MM.1S (cell line): ENCODE data around the gene UBE2G2.
A peak's percentile ranks its signal among the peaks of the same experiment; 100 is the strongest.

Source experiments
- DNase-seq: peaks from one replicate; pipeline ENCODE4 v3.0.0-alpha.2; 2015
- H2AFZ ChIP-seq: fragments of 300-600 bp; sonication (generic); 2 replicates; pipeline ENCODE4 v1.6.0; 2016; ENCODE audit warnings: antibody characterized with exemption, low read length
- H3F3A ChIP-seq: fragments of 300-600 bp; sonication (generic); 2 replicates; pipeline ENCODE4 v1.6.1; 2016; ENCODE audit warnings: mild to moderate bottlenecking, antibody characterized with exemption, low read length, moderate library complexity, mixed read lengths; ENCODE audit not compliant: insufficient read depth
- H3K27ac ChIP-seq: fragments of 300-600 bp; sonication (generic); 2 replicates; pipeline ENCODE4 v1.5.1; 2016; ENCODE audit warnings: mild to moderate bottlenecking, low read length
- H3K27me3 ChIP-seq: fragments of 300-600 bp; sonication (generic); replicated peaks from 2 replicates; pipeline ENCODE4 v1.6.0; 2016; ENCODE audit warnings: low read length; ENCODE audit not compliant: insufficient read depth
- H3K36me3 ChIP-seq: fragments of 300-600 bp; sonication (generic); replicated peaks from 2 replicates; pipeline ENCODE4 v1.6.1; 2016; ENCODE audit warnings: mild to moderate bottlenecking, low read length, mixed read lengths; ENCODE audit not compliant: insufficient read depth
- H3K4me1 ChIP-seq: fragments of 300-600 bp; sonication (generic); 2 replicates; pipeline ENCODE4 v1.6.1; 2016; ENCODE audit warnings: low read length, mixed read lengths
- H3K4me2 ChIP-seq: fragments of 300-600 bp; sonication (generic); 2 replicates; pipeline ENCODE4 v1.6.0; 2016; ENCODE audit warnings: low read depth, low read length
- H3K4me3 ChIP-seq: fragments of 300-600 bp; sonication (generic); 2 replicates; pipeline ENCODE4 v1.5.1; 2016; ENCODE audit warnings: low read length, mixed read lengths
- H3K79me2 ChIP-seq: fragments of 300-600 bp; sonication (generic); 2 replicates; pipeline ENCODE4 v1.6.1; 2016; ENCODE audit warnings: mixed run types, low read length, mixed read lengths
- H3K9ac ChIP-seq: fragments of 300-600 bp; sonication (generic); 2 replicates; pipeline ENCODE4 v1.6.1; 2016; ENCODE audit warnings: low read length, mixed read lengths
- H3K9me2 ChIP-seq: fragments of 300-600 bp; sonication (generic); replicated peaks from 2 replicates; pipeline ENCODE4 v1.6.1; 2016; ENCODE audit warnings: mild to moderate bottlenecking, low read length, mixed read lengths; ENCODE audit not compliant: insufficient read depth
- H3K9me3 ChIP-seq: fragments of 300-600 bp; sonication (generic); replicated peaks from 2 replicates; pipeline ENCODE4 v1.6.1; 2016; ENCODE audit warnings: mild to moderate bottlenecking, low read length, mixed read lengths; ENCODE audit not compliant: insufficient read depth
- H4K20me1 ChIP-seq: fragments of 300-600 bp; sonication (generic); 2 replicates; pipeline ENCODE4 v1.6.1; 2016; ENCODE audit warnings: mild to moderate bottlenecking, low read length, moderate library complexity, mixed read lengths; ENCODE audit not compliant: insufficient read depth
- CTCF ChIP-seq: fragments of 300-600 bp; sonication (generic); IDR thresholded peaks from 2 replicates; pipeline ENCODE4 v1.5.1; 2016; ENCODE audit warnings: antibody characterized with exemption, low read length, mixed read lengths
- EZH2 ChIP-seq: fragments of 300-600 bp; sonication (generic); optimal IDR thresholded peaks from 2 replicates; pipeline ENCODE3; 2017; ENCODE audit warnings: low read depth, mild to moderate bottlenecking, antibody characterized with exemption, low read length, mixed read lengths
- EZH2phosphoT487 ChIP-seq: fragments of 300-600 bp; sonication (generic); IDR thresholded peaks from 2 replicates; pipeline ENCODE4 v1.6.1; 2018; ENCODE audit warnings: antibody characterized with exemption, low read length

UBE2G2 gene

GRCh38 chr21:44846485-44847260 lies 45.1 kb upstream of the UBE2G2 start:
- no peaks in the 10 kb centered on the region for H4K20me1 ChIP-seq
- H3K36me3 ChIP-seq = 0 out of 2 replicates have a peak, but pooled peaks cover 10% of the 10 kb centered on the region
- H3K4me3 ChIP-seq = 0 out of 2 replicates have a peak overlapping the region, but pooled peaks have one; percentile 8
- H3K4me2 ChIP-seq = peak overlapping the region; percentile 52; the same call in 1 of the 2 replicates
- H3K27ac ChIP-seq = no peak overlapping the region
- no peaks in the 10 kb centered on the region for H3F3A ChIP-seq
- H3K27me3 ChIP-seq = peaks cover 52% of the 10 kb centered on the region
- no peaks in the 10 kb centered on the region for H3K9me3 ChIP-seq
- H3K9me2 ChIP-seq = no peaks in the 10 kb centered on the region
- no peaks in the 10 kb centered on the region for H3K79me2 ChIP-seq
- no peak overlapping the region for H3K9ac ChIP-seq
- DNase-seq = no peak
- no peak for TF ChIP-seq CTCF
- no peak for TF ChIP-seq EZH2phosphoT487
- TF ChIP-seq EZH2 = no peak
- H2AFZ ChIP-seq = no peak overlapping the region
- no peaks in the 10 kb centered on the region for H3K4me1 ChIP-seq

GRCh38 chr21:44846224-44846484 lies 44.5 kb upstream of the UBE2G2 start:
- Histone ChIP-seq H3K27ac (no peak overlapping the region), H3K27me3 (peaks cover 57% of the 10 kb centered on the region), H4K20me1 (no peaks in the 10 kb centered on the region), H3K4me2 (peak overlapping the region; percentile 52), H3K4me3 (peak overlapping the region; percentile 8; the same call in 1 of the 2 replicates), H3K9me2 (no peaks in the 10 kb centered on the region), H3K9ac (no peak overlapping the region), H3K36me3 (0 out of 2 replicates have a peak, but pooled peaks cover 10% of the 10 kb centered on the region), H2AFZ (no peak overlapping the region), H3F3A (no peaks in the 10 kb centered on the region), H3K4me1 (no peaks in the 10 kb centered on the region), H3K9me3 (no peaks in the 10 kb centered on the region), H3K79me2 (no peaks in the 10 kb centered on the region)
- peak; percentile 6 for DNase-seq
- TF ChIP-seq EZH2 (no peak), EZH2phosphoT487 (no peak), CTCF (no peak; the same call in 1 of the 2 replicates)

- peaks cover 62% of the 10 kb centered on the region for H3K27me3 ChIP-seq
- H3K9me3 ChIP-seq = no peaks in the 10 kb centered on the region
- no peaks in the 10 kb centered on the region for H3K9me2 ChIP-seq
- H3K36me3 ChIP-seq = 0 out of 2 replicates have a peak, but pooled peaks cover 8% of the 10 kb centered on the region
- no peak overlapping the region for H3K9ac ChIP-seq
- TF ChIP-seq CTCF = peak; percentile 61
- TF ChIP-seq EZH2 = no peak
- no peak for TF ChIP-seq EZH2phosphoT487
- no peaks in the 10 kb centered on the region for H3K79me2 ChIP-seq
- peak overlapping the region; percentile 52 for H3K4me2 ChIP-seq
- H3K27ac ChIP-seq = no peak overlapping the region
- peak overlapping the region; percentile 8 for H3K4me3 ChIP-seq
- H2AFZ ChIP-seq = peak overlapping the region; percentile 6; the same call in 1 of the 2 replicates
- peak; percentile 33 for DNase-seq
- H3K4me1 ChIP-seq = no peaks in the 10 kb centered on the region
- no peaks in the 10 kb centered on the region for H3F3A ChIP-seq
- H4K20me1 ChIP-seq = no peaks in the 10 kb centered on the region
Observed at GRCh38 chr21:44845418-44846223, 44.0 kb upstream of the UBE2G2 start.
